Measurements from ENCODE around the gene FEV.

Gene FEV

GRCh38 chr2:218979846-218980734, 4.9 kb downstream of the FEV start:
- peak; percentile 71 for DNase-seq (ENCODE audit: low spot score)

GRCh38 chr2:218975060-218975777, 9.8 kb downstream of the FEV start:
- DNase-seq (ENCODE audit: low spot score), result no peak

GRCh38 chr2:218970894-218971293, 14.1 kb downstream of the FEV start:
- DNase-seq (ENCODE audit: low spot score), result no peak

GRCh38 chr2:218964041-218964771, 20.8 kb downstream of the FEV start:
- peak; percentile 61 for DNase-seq (ENCODE audit: low spot score)

GRCh38 chr2:218963601-218964000, 21.4 kb downstream of the FEV start:
- DNase-seq (ENCODE audit: low spot score), result no peak

- DNase-seq (ENCODE audit: low spot score), result peak; percentile 75
These were observed 22.0 kb downstream of the FEV start for GRCh38 chr2:218962859-218963492.

GRCh38 chr2:218961651-218962570, 23.1 kb downstream of the FEV start:
- no peak for DNase-seq (ENCODE audit: low spot score)

- peak; percentile 13 for DNase-seq (ENCODE audit: low spot score)
These were observed 23.8 kb downstream of the FEV start for GRCh38 chr2:218961229-218961628.

- DNase-seq (ENCODE audit: low spot score), result peak; percentile 12
These were observed 24.4 kb downstream of the FEV start for GRCh38 chr2:218960309-218961165.

GRCh38 chr2:218959761-218960308, 25.1 kb downstream of the FEV start:
- peak; percentile 17 for DNase-seq (ENCODE audit: low spot score)

- peak; percentile 81 for DNase-seq (ENCODE audit: low spot score)
These were observed 25.7 kb downstream of the FEV start, which contains the start of gene CDK5R2 for GRCh38 chr2:218959141-218959731. Gene CDK5R2 (plus strand): TSS chr2:218959666. CDS start chr2:218959821, 155 bp downstream.

- no peak for DNase-seq (ENCODE audit: low spot score)
These were observed 26.7 kb downstream of the FEV start for GRCh38 chr2:218958276-218958675.

- DNase-seq (ENCODE audit: low spot score), result no peak
These were observed 27.3 kb downstream of the FEV start for GRCh38 chr2:218957671-218958070.

GRCh38 chr2:218956039-218956438, 28.9 kb downstream of the FEV start:
- DNase-seq (ENCODE audit: low spot score), result no peak

GRCh38 chr2:218954541-218955300, 30.3 kb downstream of the FEV start:
- DNase-seq (ENCODE audit: low spot score), result no peak

- DNase-seq (ENCODE audit: low spot score), result no peak
These were observed 31.5 kb downstream of the FEV start for GRCh38 chr2:218953366-218953954.

- DNase-seq (ENCODE audit: low spot score), result no peak
These were observed 32.8 kb downstream of the FEV start for GRCh38 chr2:218952160-218952559.

- DNase-seq (ENCODE audit: low spot score), result no peak
These were observed 38.4 kb downstream of the FEV start for GRCh38 chr2:218946621-218947020.
